Muscle layer of colon (tissue), 2 donors: ENCODE measurements around the gene NEDD4L.

Experiments used
- H3K27ac ChIP-seq: one replicate; pipeline ENCODE4 v1.7.0; 2013; ENCODE audit warnings: low read depth, mild to moderate bottlenecking, low read length, moderate library complexity
- H3K27me3 ChIP-seq, 2 donors: one replicate each; pipeline ENCODE4 v1.7.0; 2013; ENCODE audit warnings: low read length in 2 of 2, mild to moderate bottlenecking in 2 of 2; ENCODE audit not compliant: insufficient read depth in 2 of 2, control insufficient read depth in 1 of 2
- H3K36me3 ChIP-seq: one replicate; pipeline ENCODE4 v1.7.0; 2013; ENCODE audit warnings: mild to moderate bottlenecking, low read length; ENCODE audit not compliant: insufficient read depth
- H3K4me1 ChIP-seq: one replicate; pipeline ENCODE4 v1.7.0; 2013; ENCODE audit warnings: mild to moderate bottlenecking, low read length; ENCODE audit not compliant: insufficient read depth
- H3K4me3 ChIP-seq, 2 donors: one replicate each; pipeline ENCODE4 v1.7.0; 2013; ENCODE audit warnings: low read length in 2 of 2, low read depth in 1 of 2, mild to moderate bottlenecking in 1 of 2, moderate library complexity in 1 of 2
- H3K9ac ChIP-seq: one replicate; pipeline ENCODE4 v1.7.0; 2013; ENCODE audit warnings: low read length
- H3K9me3 ChIP-seq: one replicate; pipeline ENCODE4 v1.7.0; 2013; ENCODE audit warnings: mild to moderate bottlenecking, low read length
- donor health status: abdominal sarcoma.
- donor health status: Adenocarcinoma of cecum.

The NEDD4L gene

GRCh38 chr18:58177004-58177717 lies 133.1 kb downstream of the NEDD4L start:
- Histone ChIP-seq H3K9ac (no peak overlapping the region), H3K27ac (no peak overlapping the region)

DNA sequence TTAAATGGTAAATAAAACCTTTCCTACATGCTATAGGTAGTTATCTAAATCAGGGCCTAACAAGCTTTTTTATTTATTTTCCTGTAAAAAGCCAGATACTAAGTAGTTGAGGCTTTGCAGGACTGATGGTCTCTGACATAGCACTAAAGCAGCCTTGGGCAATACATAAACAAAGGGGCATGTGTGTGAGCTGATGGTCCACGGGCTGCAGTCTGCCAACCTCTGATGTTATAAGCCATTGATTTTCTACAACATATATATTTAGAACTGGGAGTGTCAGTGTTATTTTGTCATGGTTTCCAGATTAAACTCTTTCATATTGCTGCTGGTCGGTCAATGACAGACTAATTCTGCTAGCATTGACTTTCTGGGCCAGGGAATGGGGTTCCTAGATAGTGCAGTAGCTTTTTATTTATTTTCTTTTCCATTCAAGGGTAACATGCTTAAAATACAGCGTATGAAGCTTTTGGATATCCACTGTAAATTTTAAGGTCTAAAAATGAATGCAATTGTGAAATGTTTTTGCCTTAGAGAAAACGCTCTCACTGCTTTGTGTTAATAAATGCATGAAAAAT lies 134.0 kb downstream of the NEDD4L start:
- no peaks in the 10 kb centered on the region for H3K36me3 ChIP-seq
- H3K9ac ChIP-seq, result no peak overlapping the region
- no peaks in the 10 kb centered on the region for H3K27me3 ChIP-seq
- H3K9me3 ChIP-seq, result no peaks in the 10 kb centered on the region
- H3K4me1 ChIP-seq, result peaks cover 25% of the 10 kb centered on the region
- H3K4me3 ChIP-seq, result no peak overlapping the region
- no peak overlapping the region for H3K27ac ChIP-seq

More at GRCh38 chr18:58177004-58177717, 133.1 kb downstream of the NEDD4L start:
- Histone ChIP-seq H3K27me3 (no peaks in the 10 kb centered on the region), H3K9me3 (no peaks in the 10 kb centered on the region), H3K4me1 (peaks cover 25% of the 10 kb centered on the region), H3K36me3 (no peaks in the 10 kb centered on the region), H3K4me3 (peak overlapping the region; percentile 12 to 20)

GRCh38 chr18:58178511-58178910 lies 134.5 kb downstream of the NEDD4L start:
- no peaks in the 10 kb centered on the region for H3K9me3 ChIP-seq
- no peak overlapping the region for H3K4me3 ChIP-seq
- no peak overlapping the region for H3K9ac ChIP-seq
- H3K27me3 ChIP-seq, result no peaks in the 10 kb centered on the region
- H3K4me1 ChIP-seq, result peaks cover 25% of the 10 kb centered on the region
- no peak overlapping the region for H3K27ac ChIP-seq
- H3K36me3 ChIP-seq, result no peaks in the 10 kb centered on the region

DNA sequence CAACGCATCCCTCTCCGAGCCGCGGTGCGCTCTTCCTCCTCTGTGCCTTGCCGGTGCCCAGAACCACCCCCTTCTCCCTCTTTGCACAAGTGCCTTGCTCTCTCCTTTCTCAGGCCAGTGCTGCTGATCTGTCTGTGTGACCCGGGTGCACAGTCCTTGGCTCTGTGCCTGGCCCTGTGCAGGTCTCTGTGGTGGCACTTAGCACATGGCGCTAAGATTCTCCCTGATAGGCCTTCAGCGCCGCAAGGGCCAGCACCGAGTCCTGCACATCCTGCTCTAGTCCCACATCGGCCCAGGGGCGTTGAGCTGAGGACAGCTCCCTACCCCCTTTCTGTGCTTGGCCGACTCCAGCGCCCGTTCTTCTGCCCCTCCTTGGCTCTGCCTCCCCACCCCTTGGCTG lies 136.1 kb downstream of the NEDD4L start:
- Histone ChIP-seq H3K9me3 (no peaks in the 10 kb centered on the region), H3K27me3 (no peaks in the 10 kb centered on the region), H3K36me3 (no peaks in the 10 kb centered on the region), H3K9ac (no peak overlapping the region), H3K27ac (no peak overlapping the region), H3K4me3 (no peak overlapping the region), H3K4me1 (peaks cover 29% of the 10 kb centered on the region)

DNA sequence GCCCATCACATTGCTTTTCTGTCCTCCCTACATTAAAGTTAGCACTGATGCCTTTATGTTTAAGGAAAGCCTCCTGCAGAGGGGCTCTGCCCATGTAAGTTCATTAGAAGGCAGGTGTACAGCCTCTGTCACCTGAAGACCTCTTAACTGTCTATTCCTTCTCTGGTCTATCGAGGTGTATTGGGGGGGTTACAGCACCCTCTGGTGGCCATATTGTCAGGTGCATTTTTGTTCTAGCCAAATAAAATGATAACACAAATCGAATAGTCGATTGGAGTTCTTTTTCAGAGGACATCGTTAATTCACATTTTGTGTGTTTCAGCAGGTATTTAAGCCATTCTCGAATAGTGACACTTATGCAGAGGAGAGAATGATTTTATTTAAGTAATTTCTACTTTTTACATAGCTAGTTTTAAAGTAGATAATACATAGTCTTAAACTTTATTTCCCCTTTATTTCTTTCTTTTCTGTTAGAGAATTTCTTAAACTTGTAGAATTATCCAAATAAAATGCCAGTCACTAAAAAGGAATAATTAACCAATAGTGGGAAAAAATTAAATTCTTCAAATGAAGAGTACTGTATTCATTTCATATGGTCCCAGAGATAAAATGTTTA lies 136.8 kb downstream of the NEDD4L start:
- peaks cover 29% of the 10 kb centered on the region for H3K4me1 ChIP-seq
- no peaks in the 10 kb centered on the region for H3K27me3 ChIP-seq
- no peak overlapping the region for H3K4me3 ChIP-seq
- H3K9ac ChIP-seq, result no peak overlapping the region
- no peaks in the 10 kb centered on the region for H3K9me3 ChIP-seq
- no peak overlapping the region for H3K27ac ChIP-seq
- H3K36me3 ChIP-seq, result no peaks in the 10 kb centered on the region

DNA sequence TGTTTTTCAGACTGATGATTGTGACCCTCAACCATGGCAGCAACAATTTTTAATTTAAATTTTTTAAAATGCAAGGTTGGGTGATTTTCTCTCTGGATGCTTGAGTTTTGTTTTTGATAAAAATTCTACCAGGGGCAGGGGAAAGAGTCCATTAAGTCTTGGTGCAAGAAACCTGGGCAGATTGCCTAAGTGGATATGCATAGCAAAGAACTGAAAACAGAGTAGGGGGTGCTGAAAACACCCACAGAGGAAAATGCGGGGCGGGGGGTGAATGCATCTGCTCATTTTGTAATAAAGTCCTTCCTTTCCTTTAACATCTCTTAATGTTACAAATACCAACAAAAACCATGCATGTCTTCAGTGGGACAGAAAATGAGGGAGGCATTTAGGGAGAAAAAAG lies 138.0 kb downstream of the NEDD4L start:
- Histone ChIP-seq H3K27ac (no peak overlapping the region), H3K9ac (no peak overlapping the region), H3K4me3 (no peak overlapping the region)

DNA sequence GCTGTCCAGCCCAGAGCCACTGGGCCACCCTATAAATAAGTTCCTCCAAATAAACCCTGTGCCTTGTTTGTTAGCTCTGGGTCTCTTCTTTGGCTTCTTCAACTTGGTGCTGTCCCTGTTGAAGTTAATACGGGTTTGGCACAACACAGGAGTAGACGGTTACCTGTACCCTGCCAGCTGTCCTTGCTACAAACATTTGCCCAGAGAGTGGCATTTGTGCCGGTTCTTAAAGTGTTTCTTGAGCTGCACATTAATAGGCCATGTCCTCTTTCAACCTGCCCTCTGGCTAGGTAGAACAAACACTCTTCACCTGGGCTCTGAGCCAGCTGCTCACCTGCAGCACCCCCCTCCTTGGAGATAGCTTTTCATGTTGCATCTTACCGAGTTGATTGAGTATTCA lies 139.2 kb downstream of the NEDD4L start:
- no peaks in the 10 kb centered on the region for H3K36me3 ChIP-seq
- no peaks in the 10 kb centered on the region for H3K9me3 ChIP-seq
- H3K27ac ChIP-seq, result no peak overlapping the region
- H3K9ac ChIP-seq, result no peak overlapping the region
- no peak overlapping the region for H3K4me3 ChIP-seq
- H3K27me3 ChIP-seq, result no peaks in the 10 kb centered on the region
- H3K4me1 ChIP-seq, result peaks cover 23% of the 10 kb centered on the region

More for the DNA sequence above, 138.0 kb downstream of the NEDD4L start:
- no peaks in the 10 kb centered on the region for H3K9me3 ChIP-seq
- no peaks in the 10 kb centered on the region for H3K36me3 ChIP-seq
- H3K4me1 ChIP-seq, result peaks cover 33% of the 10 kb centered on the region
- H3K27me3 ChIP-seq, result no peaks in the 10 kb centered on the region

- peak overlapping the region; percentile 54 for H3K27ac ChIP-seq
- no peaks in the 10 kb centered on the region for H3K27me3 ChIP-seq
- no peaks in the 10 kb centered on the region for H3K36me3 ChIP-seq
- H3K9me3 ChIP-seq, result no peaks in the 10 kb centered on the region
- no peak overlapping the region for H3K4me3 ChIP-seq
- peaks cover 23% of the 10 kb centered on the region for H3K4me1 ChIP-seq
- H3K9ac ChIP-seq, result no peak overlapping the region
Observed at GRCh38 chr18:58186258-58186948, 142.4 kb downstream of the NEDD4L start.

- Histone ChIP-seq H3K4me1 (peaks cover 23% of the 10 kb centered on the region), H3K36me3 (no peaks in the 10 kb centered on the region), H3K27ac (no peak overlapping the region)
Observed at GRCh38 chr18:58187674-58188073, 143.6 kb downstream of the NEDD4L start.

GRCh38 chr18:58188996-58189395 lies 145.0 kb downstream of the NEDD4L start:
- Histone ChIP-seq H3K36me3 (no peaks in the 10 kb centered on the region), H3K4me3 (no peak overlapping the region), H3K9me3 (no peaks in the 10 kb centered on the region), H3K9ac (no peak overlapping the region), H3K27me3 (no peaks in the 10 kb centered on the region), H3K4me1 (peaks cover 23% of the 10 kb centered on the region), H3K27ac (no peak overlapping the region)

More at GRCh38 chr18:58187674-58188073, 143.6 kb downstream of the NEDD4L start:
- Histone ChIP-seq H3K9ac (no peak overlapping the region), H3K9me3 (no peaks in the 10 kb centered on the region), H3K27me3 (no peaks in the 10 kb centered on the region), H3K4me3 (no peak overlapping the region)

DNA sequence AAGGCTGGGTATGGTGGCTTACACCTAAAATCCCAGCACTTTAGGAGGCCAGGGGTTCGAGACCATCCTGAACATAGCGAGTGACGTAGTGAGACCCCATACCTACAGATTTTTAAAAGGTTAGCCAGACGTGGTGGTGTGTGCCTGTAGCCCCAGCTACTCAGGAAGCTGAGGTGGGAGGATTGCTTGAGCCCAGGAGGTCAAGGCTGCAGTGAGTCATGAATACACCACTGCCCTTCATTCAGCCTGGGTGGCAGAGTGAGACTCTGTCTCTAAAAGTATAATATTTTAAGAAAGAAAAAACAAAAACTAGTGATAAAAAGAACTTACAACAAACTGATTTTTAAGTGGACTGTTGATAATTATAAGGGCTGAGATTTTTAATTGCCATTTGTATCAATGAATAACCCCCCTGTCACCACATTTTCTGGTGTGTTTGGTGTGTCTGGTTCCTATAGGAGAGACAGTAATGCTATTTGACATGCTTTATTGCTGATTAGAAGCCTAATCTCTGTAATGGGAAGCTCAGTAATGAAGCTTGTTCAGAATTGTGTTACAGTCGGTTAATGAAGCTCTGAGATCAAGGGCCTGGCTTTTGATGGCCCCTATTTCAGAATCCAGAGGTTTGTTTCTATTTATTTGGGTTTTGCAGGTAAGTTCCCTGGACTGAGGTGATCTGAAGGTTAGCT lies 147.0 kb downstream of the NEDD4L start:
- H3K36me3 ChIP-seq, result no peaks in the 10 kb centered on the region
- H3K9me3 ChIP-seq, result no peaks in the 10 kb centered on the region
- no peak overlapping the region for H3K4me3 ChIP-seq
- no peak overlapping the region for H3K27ac ChIP-seq
- no peaks in the 10 kb centered on the region for H3K27me3 ChIP-seq
- no peak overlapping the region for H3K9ac ChIP-seq
- H3K4me1 ChIP-seq, result peaks cover 27% of the 10 kb centered on the region
